ENCODE data around the gene MTSS2. TPM values are rescaled to one million over a fixed set of nuclear protein-coding genes. Genes with fewer than 3 reads are reported as not detected.

Gene MTSS2
- total RNA-seq, 1 donor: 3.5 TPM

DNA sequence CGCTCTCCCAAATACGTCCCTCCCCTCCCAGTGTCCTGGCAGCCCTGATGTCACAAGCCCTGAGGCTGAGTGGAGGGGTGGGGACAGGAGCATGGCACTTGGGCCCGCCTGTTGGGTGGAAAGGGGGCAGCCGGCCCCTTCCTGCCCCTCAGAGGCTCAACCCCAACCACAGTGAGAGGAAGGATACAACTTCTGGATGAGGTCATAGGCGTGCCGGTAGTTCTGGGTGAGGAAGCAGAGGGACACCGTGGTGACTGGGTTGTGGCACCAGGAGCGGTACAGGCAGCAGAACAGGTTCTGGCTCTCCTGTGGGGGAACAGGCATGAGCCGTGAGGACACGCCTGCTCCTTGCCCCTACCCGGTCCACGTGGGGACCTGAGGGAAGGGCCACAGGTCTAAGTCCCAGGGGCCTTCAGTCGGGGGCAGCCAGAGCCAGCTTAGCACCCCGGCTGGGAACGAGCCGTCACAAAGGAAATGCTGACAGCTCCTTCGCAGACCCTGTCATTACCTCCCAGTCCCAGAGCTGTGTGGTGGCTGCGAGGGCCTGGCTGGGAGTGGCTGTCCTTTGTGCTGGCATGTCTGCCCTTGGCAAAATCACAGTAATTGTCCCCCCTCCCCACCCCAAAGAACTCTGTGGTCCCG lies 11.2 kb upstream of the MTSS2 start:
- Histone ChIP-seq H3K4me3 (ENCODE audit: low read length) (no peak overlapping the region), H3K9me3 (ENCODE audit: low read depth, low read length) (no peaks in the 10 kb centered on the region), H3K4me1 (ENCODE audit: insufficient read depth, low read length) (peaks cover 26% of the 10 kb centered on the region), H3K27me3 (ENCODE audit: insufficient read depth, low read length) (no peaks in the 10 kb centered on the region)

- Histone ChIP-seq H3K4me3 (ENCODE audit: low read length) (no peak overlapping the region), H3K27me3 (ENCODE audit: insufficient read depth, low read length) (no peaks in the 10 kb centered on the region), H3K4me1 (ENCODE audit: insufficient read depth, low read length) (peaks cover 26% of the 10 kb centered on the region), H3K9me3 (ENCODE audit: low read depth, low read length) (no peaks in the 10 kb centered on the region)
Measured at GRCh38 chr16:70696355-70696754, 10.5 kb upstream of the MTSS2 start.

GRCh38 chr16:70695331-70696070 lies 9.6 kb upstream of the MTSS2 start:
- no peaks in the 10 kb centered on the region for H3K27me3 ChIP-seq (ENCODE audit: insufficient read depth, low read length)
- no peak overlapping the region for H3K4me3 ChIP-seq (ENCODE audit: low read length)
- H3K9me3 ChIP-seq (ENCODE audit: low read depth, low read length): no peaks in the 10 kb centered on the region
- H3K4me1 ChIP-seq (ENCODE audit: insufficient read depth, low read length): peaks cover 26% of the 10 kb centered on the region

GRCh38 chr16:70694868-70695218 lies 9.0 kb upstream of the MTSS2 start:
- H3K4me1 ChIP-seq (ENCODE audit: insufficient read depth, low read length): peaks cover 26% of the 10 kb centered on the region

GRCh38 chr16:70694088-70694867 lies 8.4 kb upstream of the MTSS2 start:
- Histone ChIP-seq H3K4me3 (ENCODE audit: low read length) (no peak overlapping the region), H3K4me1 (ENCODE audit: insufficient read depth, low read length) (peaks cover 26% of the 10 kb centered on the region), H3K27me3 (ENCODE audit: insufficient read depth, low read length) (no peaks in the 10 kb centered on the region), H3K9me3 (ENCODE audit: low read depth, low read length) (no peaks in the 10 kb centered on the region)

More at GRCh38 chr16:70694868-70695218, 9.0 kb upstream of the MTSS2 start:
- Histone ChIP-seq H3K4me3 (ENCODE audit: low read length) (no peak overlapping the region), H3K27me3 (ENCODE audit: insufficient read depth, low read length) (no peaks in the 10 kb centered on the region), H3K9me3 (ENCODE audit: low read depth, low read length) (no peaks in the 10 kb centered on the region)

- no peaks in the 10 kb centered on the region for H3K9me3 ChIP-seq (ENCODE audit: low read depth, low read length)
- H3K4me1 ChIP-seq (ENCODE audit: insufficient read depth, low read length): peaks cover 25% of the 10 kb centered on the region
- H3K27me3 ChIP-seq (ENCODE audit: insufficient read depth, low read length): no peaks in the 10 kb centered on the region
- no peak overlapping the region for H3K4me3 ChIP-seq (ENCODE audit: low read length)
Measured at GRCh38 chr16:70692873-70693671, 7.2 kb upstream of the MTSS2 start.

- Histone ChIP-seq H3K27me3 (ENCODE audit: insufficient read depth, low read length) (no peaks in the 10 kb centered on the region), H3K4me1 (ENCODE audit: insufficient read depth, low read length) (peaks cover 17% of the 10 kb centered on the region), H3K9me3 (ENCODE audit: low read depth, low read length) (no peaks in the 10 kb centered on the region), H3K4me3 (ENCODE audit: low read length) (no peak overlapping the region)
Measured at GRCh38 chr16:70692130-70692872, 6.4 kb upstream of the MTSS2 start.

GRCh38 chr16:70691223-70692129 lies 5.6 kb upstream of the MTSS2 start:
- Histone ChIP-seq H3K4me3 (ENCODE audit: low read length) (no peak overlapping the region), H3K27me3 (ENCODE audit: insufficient read depth, low read length) (no peaks in the 10 kb centered on the region), H3K9me3 (ENCODE audit: low read depth, low read length) (no peaks in the 10 kb centered on the region), H3K4me1 (ENCODE audit: insufficient read depth, low read length) (peaks cover 9% of the 10 kb centered on the region)

DNA sequence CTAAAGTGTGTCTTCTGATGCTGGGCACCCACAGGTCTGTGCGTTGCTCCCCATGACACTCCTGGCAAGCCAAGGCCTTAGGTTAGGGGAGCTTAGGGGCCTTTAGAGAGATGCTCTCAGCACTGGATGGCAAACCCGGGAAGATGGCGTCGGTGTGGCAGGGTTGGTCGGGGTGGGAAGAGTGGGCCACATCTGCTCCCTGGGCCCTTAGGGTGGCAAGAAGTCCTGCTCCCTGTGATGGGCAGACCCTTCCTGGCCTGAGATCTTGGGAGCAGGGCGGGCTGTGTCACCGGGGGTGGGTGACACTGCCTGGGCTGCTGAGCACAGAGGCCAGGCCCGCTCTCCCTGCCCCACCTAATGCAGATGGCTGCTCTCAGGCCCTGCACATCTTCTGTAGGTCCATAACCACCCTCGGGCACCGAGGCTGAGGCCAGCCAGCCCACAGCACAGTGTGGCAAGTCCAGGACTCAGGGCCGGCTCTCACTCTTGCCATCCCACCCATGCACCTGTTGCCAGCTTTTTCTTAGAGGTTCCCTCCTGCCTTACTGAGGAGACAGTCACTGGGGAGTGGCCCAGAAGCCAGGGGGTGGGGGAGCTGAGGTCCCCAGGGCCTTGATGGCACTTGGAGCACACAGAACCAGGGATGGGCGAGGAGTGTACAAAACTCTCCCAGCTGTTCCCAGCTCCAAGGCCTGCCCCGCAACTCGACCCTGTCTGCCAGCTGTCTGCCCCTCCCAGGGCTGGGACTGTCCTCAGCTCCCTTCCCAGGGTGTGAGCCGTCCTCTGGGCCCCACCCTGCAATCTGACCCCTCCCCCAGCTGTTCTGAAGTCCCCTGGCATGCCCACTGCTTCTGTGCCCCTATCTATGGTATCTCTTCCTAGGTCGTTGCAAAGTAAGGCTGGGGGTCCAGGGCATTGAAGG lies 4.4 kb upstream of the MTSS2 start:
- Histone ChIP-seq H3K9me3 (ENCODE audit: low read depth, low read length) (no peaks in the 10 kb centered on the region), H3K4me1 (ENCODE audit: insufficient read depth, low read length) (no peaks in the 10 kb centered on the region), H3K4me3 (ENCODE audit: low read length) (no peak overlapping the region), H3K27me3 (ENCODE audit: insufficient read depth, low read length) (no peaks in the 10 kb centered on the region)

DNA sequence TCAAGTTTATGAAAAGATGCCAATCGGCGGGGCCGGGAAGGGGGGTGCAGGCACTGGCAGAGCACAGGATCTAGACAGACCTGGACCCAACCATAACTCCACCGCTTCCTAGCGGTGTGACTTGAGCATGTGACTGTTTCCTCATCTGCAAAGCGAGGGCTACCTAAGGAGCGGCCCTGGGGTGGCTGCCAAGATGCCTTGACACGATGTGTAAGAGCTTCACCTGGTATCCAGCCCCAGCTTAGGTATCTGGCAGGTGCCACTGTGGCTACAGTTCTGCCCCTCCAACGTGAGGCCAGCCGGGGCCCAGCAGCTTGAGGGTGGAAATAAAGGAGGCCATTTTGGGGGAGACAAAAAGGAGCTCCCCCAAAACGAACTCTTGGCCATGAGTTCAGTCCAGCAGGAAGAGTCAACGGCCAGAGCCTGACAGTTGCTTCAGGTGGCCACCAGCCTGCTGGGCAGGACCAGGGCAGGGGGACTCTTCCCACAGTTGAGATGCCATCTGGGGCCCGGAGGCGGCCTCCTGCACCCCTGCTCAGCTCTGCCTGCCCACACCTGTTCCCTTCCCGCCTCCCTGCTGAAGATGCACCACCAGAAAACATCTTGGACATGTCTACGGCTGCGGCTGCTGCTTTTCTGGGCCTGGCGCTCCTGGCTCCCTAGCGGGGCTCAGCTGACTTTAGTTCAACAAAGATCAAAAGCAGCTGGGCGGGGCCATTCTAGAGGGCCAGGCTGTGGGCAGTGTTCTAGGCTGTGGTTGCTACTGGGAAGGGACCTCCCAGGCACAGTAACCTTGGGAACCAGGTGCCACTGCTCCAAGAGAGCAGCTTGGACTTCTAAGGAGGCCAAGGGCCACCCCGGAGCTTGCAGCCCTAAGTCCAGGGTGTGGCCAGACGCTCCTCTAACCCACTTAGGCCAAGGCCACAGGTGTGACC lies 3.4 kb upstream of the MTSS2 start:
- Histone ChIP-seq H3K4me3 (ENCODE audit: low read length) (no peak overlapping the region), H3K9me3 (ENCODE audit: low read depth, low read length) (no peaks in the 10 kb centered on the region)

GRCh38 chr16:70688246-70688742 lies 2.4 kb upstream of the MTSS2 start:
- no peaks in the 10 kb centered on the region for H3K9me3 ChIP-seq (ENCODE audit: low read depth, low read length)
- H3K27me3 ChIP-seq (ENCODE audit: insufficient read depth, low read length): peaks cover 3% of the 10 kb centered on the region
- no peaks in the 10 kb centered on the region for H3K4me1 ChIP-seq (ENCODE audit: insufficient read depth, low read length)
- no peak overlapping the region for H3K4me3 ChIP-seq (ENCODE audit: low read length)

More for the DNA sequence above, 3.4 kb upstream of the MTSS2 start:
- Histone ChIP-seq H3K4me1 (ENCODE audit: insufficient read depth, low read length) (no peaks in the 10 kb centered on the region), H3K27me3 (ENCODE audit: insufficient read depth, low read length) (peaks cover 3% of the 10 kb centered on the region)
